ENCODE results near the gene CCDC51. TPM values are rescaled to one million over a fixed set of nuclear protein-coding genes. Genes with fewer than 3 reads are reported as not detected.

Gene CCDC51
- polyA plus RNA-seq, 1 donor from 2014 or later = 27.2 TPM

DNA sequence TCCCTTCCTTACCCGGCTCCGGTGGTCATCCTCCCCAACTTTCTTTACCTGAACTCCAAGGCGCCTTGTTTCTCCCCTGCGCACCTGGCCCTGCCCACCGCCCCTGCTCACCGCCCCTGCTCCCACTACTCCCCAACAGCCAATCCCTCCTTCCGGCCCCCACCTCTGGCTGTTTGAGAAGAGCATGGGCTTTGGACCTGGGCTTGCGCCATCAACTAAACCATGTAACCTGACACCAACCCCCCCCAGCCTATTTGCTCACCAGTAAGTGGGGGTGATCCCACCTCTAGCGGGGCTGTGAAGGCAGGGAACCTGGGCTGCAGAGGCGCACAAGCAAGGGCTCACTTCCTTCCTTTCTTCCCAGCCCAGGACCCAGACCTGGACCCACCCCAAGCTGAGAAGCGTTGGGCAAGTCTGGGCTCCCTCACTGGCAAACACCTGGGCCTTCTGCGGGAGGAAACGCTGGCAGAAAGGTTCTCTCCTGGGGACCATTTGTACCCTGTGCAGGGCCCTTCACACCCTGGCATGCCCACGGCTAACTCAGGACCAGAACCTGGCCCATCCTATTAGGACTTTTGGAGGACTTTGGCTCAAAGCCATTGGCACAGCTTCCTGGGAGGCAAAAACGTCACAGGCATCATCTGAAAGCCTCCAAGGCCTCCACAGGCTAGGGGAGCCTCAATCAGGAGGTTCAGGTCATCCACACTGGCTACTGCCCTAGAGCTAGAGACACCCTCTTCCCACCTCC lies 9.8 kb downstream of the CCDC51 start, which contains the start of gene PLXNB1:
TSS of gene PLXNB1 (minus strand) at position 127 of the 748 bp plus-strand sequence. CDS start 5,475 bp downstream, outside the sequence.
- H3K79me2 ChIP-seq (replicated peaks; ENCODE audit: insufficient read depth, low read length) = peaks cover 48% of the 10 kb centered on the region

DNA sequence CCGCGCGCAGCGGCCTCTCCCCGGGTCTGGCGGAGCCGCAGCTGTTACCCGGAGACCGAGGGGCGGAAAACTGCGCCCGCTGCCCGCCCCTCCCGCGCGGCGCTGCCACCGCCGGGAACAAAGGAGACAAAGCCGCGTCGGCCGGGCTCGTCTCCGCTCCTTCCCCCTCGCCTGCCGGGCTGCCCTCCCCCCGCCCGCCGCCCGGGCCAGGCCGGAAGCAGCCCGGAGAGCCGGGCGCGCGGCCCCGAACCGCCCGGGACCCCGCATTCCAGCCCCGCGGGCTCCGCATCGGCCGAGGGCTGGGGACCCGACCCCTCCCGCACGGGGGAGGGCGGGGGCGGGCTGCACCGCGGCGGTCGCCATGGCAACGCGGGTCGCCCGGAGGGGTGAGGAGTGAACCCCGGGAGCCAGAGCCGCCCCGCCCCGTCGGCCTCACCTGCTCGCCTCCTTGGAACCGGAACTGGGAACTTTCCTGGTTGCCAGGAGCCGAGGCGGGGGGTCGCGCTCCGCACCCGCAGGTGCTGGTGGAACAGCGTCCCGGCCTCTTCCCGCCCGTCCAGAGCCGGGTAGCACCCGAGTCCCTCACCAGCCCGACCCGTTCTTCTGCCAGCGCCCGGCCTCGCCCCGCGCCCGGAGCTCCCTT lies 10.5 kb downstream of the CCDC51 start:
- Histone ChIP-seq H3K9me3 (ENCODE audit: low read length) (no peaks in the 10 kb centered on the region), H3K4me3 (ENCODE audit: low read length) (peak overlapping the region; percentile 89), H3K9ac (ENCODE audit: low read length) (peak overlapping the region; percentile 87), H2AFZ (ENCODE audit: low read depth, low read length) (peak overlapping the region; percentile 65), H3F3A (ENCODE audit: insufficient read depth, low read length, poor library complexity, severe bottlenecking) (no peaks in the 10 kb centered on the region), H3K9me2 (ENCODE audit: insufficient read depth, low read length) (no peaks in the 10 kb centered on the region), H3K27me3 (ENCODE audit: insufficient read depth, low read depth, low read length) (no peaks in the 10 kb centered on the region), H3K4me2 (ENCODE audit: low read length) (peak overlapping the region; percentile 58), H3K27ac (ENCODE audit: low read length) (peak overlapping the region; percentile 81), H3K36me3 (ENCODE audit: insufficient read depth, low read length) (no peaks in the 10 kb centered on the region), H4K20me1 (ENCODE audit: insufficient read depth) (no peaks in the 10 kb centered on the region), H3K79me2 (replicated peaks; ENCODE audit: insufficient read depth, low read length) (peaks cover 55% of the 10 kb centered on the region)
- TF ChIP-seq EP300 (conservative IDR thresholded peaks at IDR 0.05; ENCODE audit: poor library complexity, severe bottlenecking) (no peak), RAD21 (conservative IDR thresholded peaks at IDR 0.05) (no peak), REST (IDR thresholded peaks at IDR 0.05; ENCODE audit: borderline replicate concordance) (no peak), SMC3 (conservative IDR thresholded peaks at IDR 0.05; ENCODE audit: poor library complexity) (peak; percentile 6), MXI1 (conservative IDR thresholded peaks at IDR 0.05; ENCODE audit: poor library complexity, severe bottlenecking) (peak; percentile 66)

More for the DNA sequence above, 9.8 kb downstream of the CCDC51 start, which contains the start of gene PLXNB1:
- Histone ChIP-seq H3K27me3 (ENCODE audit: insufficient read depth, low read depth, low read length) (no peaks in the 10 kb centered on the region), H3K9me3 (ENCODE audit: low read length) (no peaks in the 10 kb centered on the region), H3K27ac (ENCODE audit: low read length) (peak within 1 kb of the TSS; percentile 81), H4K20me1 (ENCODE audit: insufficient read depth) (no peaks in the 10 kb centered on the region), H3K9ac (ENCODE audit: low read length) (peak within 1 kb of the TSS; percentile 87), H2AFZ (ENCODE audit: low read depth, low read length) (peak within 1 kb of the TSS; percentile 65), H3K4me2 (ENCODE audit: low read length) (peak within 1 kb of the TSS; percentile 58), H3K9me2 (ENCODE audit: insufficient read depth, low read length) (no peaks in the 10 kb centered on the region), H3K36me3 (ENCODE audit: insufficient read depth, low read length) (no peaks in the 10 kb centered on the region), H3F3A (ENCODE audit: insufficient read depth, low read length, poor library complexity, severe bottlenecking) (no peaks in the 10 kb centered on the region), H3K4me3 (ENCODE audit: low read length) (peak within 1 kb of the TSS; percentile 89)
- TF ChIP-seq RAD21 (conservative IDR thresholded peaks at IDR 0.05) = no peak
- no peak for TF ChIP-seq EZH2 (IDR thresholded peaks at IDR 0.05; ENCODE audit: borderline replicate concordance, insufficient read depth, low read length, poor library complexity, severe bottlenecking)
- TF ChIP-seq TAF1 (IDR thresholded peaks at IDR 0.05; ENCODE audit: low read depth) = no peak
- TF ChIP-seq EP300 (conservative IDR thresholded peaks at IDR 0.05; ENCODE audit: poor library complexity, severe bottlenecking) = no peak
- no peak for TF ChIP-seq REST (IDR thresholded peaks at IDR 0.05; ENCODE audit: borderline replicate concordance)
- TF ChIP-seq SMC3 (conservative IDR thresholded peaks at IDR 0.05; ENCODE audit: poor library complexity) = no peak
- TF ChIP-seq, protein P1, sequence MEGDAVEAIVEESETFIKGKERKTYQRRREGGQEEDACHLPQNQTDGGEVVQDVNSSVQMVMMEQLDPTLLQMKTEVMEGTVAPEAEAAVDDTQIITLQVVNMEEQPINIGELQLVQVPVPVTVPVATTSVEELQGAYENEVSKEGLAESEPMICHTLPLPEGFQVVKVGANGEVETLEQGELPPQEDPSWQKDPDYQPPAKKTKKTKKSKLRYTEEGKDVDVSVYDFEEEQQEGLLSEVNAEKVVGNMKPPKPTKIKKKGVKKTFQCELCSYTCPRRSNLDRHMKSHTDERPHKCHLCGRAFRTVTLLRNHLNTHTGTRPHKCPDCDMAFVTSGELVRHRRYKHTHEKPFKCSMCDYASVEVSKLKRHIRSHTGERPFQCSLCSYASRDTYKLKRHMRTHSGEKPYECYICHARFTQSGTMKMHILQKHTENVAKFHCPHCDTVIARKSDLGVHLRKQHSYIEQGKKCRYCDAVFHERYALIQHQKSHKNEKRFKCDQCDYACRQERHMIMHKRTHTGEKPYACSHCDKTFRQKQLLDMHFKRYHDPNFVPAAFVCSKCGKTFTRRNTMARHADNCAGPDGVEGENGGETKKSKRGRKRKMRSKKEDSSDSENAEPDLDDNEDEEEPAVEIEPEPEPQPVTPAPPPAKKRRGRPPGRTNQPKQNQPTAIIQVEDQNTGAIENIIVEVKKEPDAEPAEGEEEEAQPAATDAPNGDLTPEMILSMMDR (IDR thresholded peaks at IDR 0.05; ENCODE audit: poor library complexity, severe bottlenecking) = no peak
- TF ChIP-seq POLR2AphosphoS5 (IDR thresholded peaks at IDR 0.05) = no peak
